B cell (primary cell): ENCODE measurements around the gene NACC1. TPM values are rescaled to one million over a fixed set of nuclear protein-coding genes. Genes with fewer than 3 reads are reported as not detected.

Experiments used
- ATAC-seq: fragments of 200-7000 bp; cut with Tn5 transposase; one replicate; pipeline ENCODE4 v1.10.0; 2021; ENCODE audit warnings: low read depth, mild to moderate bottlenecking, moderate number of reproducible peaks, moderate library complexity
- CTCF ChIA-PET: fragments of 350-600 bp; sonication (Branson Sonifier 250); formaldehyde crosslinking; loops from one replicate; lab custom pipeline; 2021; ENCODE audit warnings: antibody characterized with exemption, inconsistent platforms; lab: Charles Lee
- POLR2A ChIA-PET: fragments of 350-600 bp; sonication (Branson Sonifier 250); formaldehyde crosslinking; loops from one replicate; lab custom pipeline; 2021; ENCODE audit warnings: antibody characterized with exemption; lab: Charles Lee
- DNase-seq: peaks from one replicate; pipeline ENCODE4 v3.0.0; 2013
- H2AFZ ChIP-seq: 2 replicates; pipeline ENCODE4 v1.6.1; 2012; ENCODE audit warnings: mild to moderate bottlenecking, low read depth, low read length; ENCODE audit not compliant: insufficient read depth, poor library complexity, severe bottlenecking
- H3K27ac ChIP-seq, 2 donors: 1 replicate in 1 of 2; 2 replicates in 1 of 2; pipeline ENCODE4 v1.5.1; 2012 to 2013; ENCODE audit warnings: low read length in 2 of 2, mild to moderate bottlenecking in 2 of 2, moderate library complexity in 1 of 2
- H3K27me3 ChIP-seq, 4 experiments: fragments of 200-600 bp in 1 of 4; sonication (generic) in 1 of 4; replicated peaks in 1 of 4; 1 replicate in 2 of 4; 2 replicates in 2 of 4; pipeline versions ENCODE4 v1.6.1 to v1.7.0; 2013 to 2016; ENCODE audit warnings: low read length in 3 of 4, mild to moderate bottlenecking in 2 of 4, mixed read lengths in 1 of 4, moderate library complexity in 1 of 4; ENCODE audit not compliant: insufficient read depth in 4 of 4, control insufficient read depth in 3 of 4; ENCODE audit errors: control extremely low read depth in 1 of 4
- H3K36me3 ChIP-seq, 2 experiments: replicated peaks in 1 of 2; 1 replicate in 1 of 2; 2 replicates in 1 of 2; pipeline versions ENCODE4 v1.6.1 to v1.7.1; 2013; ENCODE audit warnings: low read length in 1 of 2; ENCODE audit not compliant: insufficient read depth in 2 of 2, control insufficient read depth in 1 of 2; ENCODE audit errors: control extremely low read depth in 1 of 2, extremely low read depth in 1 of 2
- H3K4me1 ChIP-seq, 2 donors: fragments of 200-600 bp in 1 of 2; sonication (generic) in 1 of 2; 1 replicate in 1 of 2; 2 replicates in 1 of 2; pipeline versions ENCODE4 v1.5.1 to v1.6.1; 2013 to 2017; ENCODE audit warnings: low read length in 2 of 2; ENCODE audit not compliant: control insufficient read depth in 2 of 2, insufficient read depth in 2 of 2
- H3K4me2 ChIP-seq: replicated peaks from 2 replicates; pipeline ENCODE3; 2012; ENCODE audit warnings: mild to moderate bottlenecking, low read depth, low read length; ENCODE audit not compliant: poor library complexity, severe bottlenecking
- H3K4me3 ChIP-seq, 5 experiments: fragments of 200-600 bp in 1 of 5; sonication (generic) in 1 of 5; 1 replicate in 3 of 5; 2 replicates in 2 of 5; pipeline versions ENCODE4 v1.5.1 to v1.7.0; 2011 to 2016; ENCODE audit warnings: low read length in 4 of 5, mild to moderate bottlenecking in 4 of 5, low read depth in 2 of 5, control low read depth in 1 of 5, moderate library complexity in 1 of 5; ENCODE audit not compliant: insufficient read depth in 1 of 5; ENCODE audit errors: control extremely low read depth in 1 of 5, extremely low read depth in 1 of 5
- H3K79me2 ChIP-seq: fragments of 200-600 bp; sonication (generic); one replicate; pipeline ENCODE4 v1.6.0; 2016; ENCODE audit warnings: low read length; ENCODE audit not compliant: control insufficient read depth, insufficient read depth
- H3K9ac ChIP-seq: fragments of 200-600 bp; sonication (generic); 2 replicates; pipeline ENCODE4 v1.6.1; 2017; ENCODE audit warnings: mild to moderate bottlenecking, low read length, moderate library complexity
- H3K9me3 ChIP-seq, 3 donors: one replicate each; pipeline versions ENCODE4 v1.6.1 to v1.7.1; 2013; ENCODE audit warnings: low read length in 2 of 3; ENCODE audit not compliant: control insufficient read depth in 2 of 3, insufficient read depth in 1 of 3; ENCODE audit errors: control extremely low read depth in 1 of 3
- H4K20me1 ChIP-seq: 2 replicates; pipeline ENCODE4 v1.6.0; 2012; ENCODE audit warnings: mild to moderate bottlenecking, low read length; ENCODE audit not compliant: insufficient read depth, control insufficient read depth, poor library complexity, severe bottlenecking
- H3K27ac Mint-ChIP-seq: one replicate; pipeline ENCODE4 v1.8.0; 2021; ENCODE audit warnings: mixed read lengths
- H3K27me3 Mint-ChIP-seq: one replicate; pipeline ENCODE4 v1.8.0; 2021; ENCODE audit warnings: mixed read lengths
- H3K4me1 Mint-ChIP-seq: one replicate; pipeline ENCODE4 v1.8.0; 2021; ENCODE audit warnings: mixed read lengths
- H3K4me3 Mint-ChIP-seq: one replicate; pipeline ENCODE4 v1.8.0; 2021; ENCODE audit warnings: mixed read lengths
- H3K9me3 Mint-ChIP-seq: one replicate; pipeline ENCODE4 v1.8.0; 2022; ENCODE audit warnings: mixed read lengths; ENCODE audit not compliant: insufficient read depth
- CTCF ChIP-seq: fragments of 200-600 bp; IDR thresholded peaks from one replicate; pipeline ENCODE4 v1.8.0; 2022; ENCODE audit warnings: antibody characterized with exemption, mild to moderate bottlenecking
- EZH2 ChIP-seq: IDR thresholded peaks from 2 replicates; pipeline ENCODE4 v1.6.1; 2012; ENCODE audit warnings: borderline replicate concordance, low read depth, mild to moderate bottlenecking, moderate library complexity, low read length; ENCODE audit not compliant: insufficient read depth, poor library complexity, severe bottlenecking
- WGBS: methylation state at CpG from one replicate; pipeline ENCODE4 v1.1.5; 2013; ENCODE audit warnings: missing lambda C conversion rate; ENCODE audit not compliant: insufficient coverage; 5-methylcytosine and 5-hydroxymethylcytosine counted together
- intact Hi-C: fragments of 100-400 bp; cut with micrococcal nuclease; formaldehyde crosslinking; loops from one replicate; pipeline ENCODE4 v1.10.0; 2022
- polyA plus RNA-seq: library from polyadenylated mRNA; depleted of rRNA; stranded (reverse); fragments of >200 nt; gene quantifications from 2 replicates; pipeline ENCODE4 v1.2.3, GENCODE V29; 2012
- total RNA-seq, 2 donors: library from RNA; stranded (reverse); fragments of 120-200 nt in 1 of 2; gene quantifications; 1 replicate in 1 of 2; 2 replicates in 1 of 2; pipeline versions ENCODE4 v1.2.3 to v1.2.4, GENCODE V29; 2013 to 2022

The NACC1 gene
- total and polyA plus RNA-seq, 2 donors (not counting 1 experiment from before 2014, with no cell fraction given): 25.9 to 27.5 TPM

GRCh38 chr19:13078381-13078780 is 39.7 kb upstream of the NACC1 start:
- Mint-ChIP-seq H3K4me3 (no peak overlapping the region), H3K27me3 (peaks cover 3% of the 10 kb centered on the region), H3K4me1 (no peaks in the 10 kb centered on the region), H3K9me3 (no peaks in the 10 kb centered on the region), H3K27ac (no peak overlapping the region)
- H3K4me2 ChIP-seq: no peak overlapping the region
- H3K9ac ChIP-seq: no peak overlapping the region
- DNase-seq (no peak), ATAC-seq (no peak)
- TF ChIP-seq EZH2 (no peak), CTCF (no peak)
- H3K27ac ChIP-seq: no peak overlapping the region
- no peaks in the 10 kb centered on the region for H4K20me1 ChIP-seq
- no peaks in the 10 kb centered on the region for H3K79me2 ChIP-seq
- no peaks in the 10 kb centered on the region for H3K27me3 ChIP-seq
- no peaks in the 10 kb centered on the region for H3K9me3 ChIP-seq
- intact Hi-C loops: no loop called here
- no peak overlapping the region for H3K4me3 ChIP-seq
- H3K36me3 ChIP-seq: no peaks in the 10 kb centered on the region
- WGBS: 90% methylated on average over 9 of the region's 10 CpGs
- ChIA-PET POLR2A (no interaction called here), CTCF (interaction anchor here (1.4 to 2.0 kb wide), 3 partner anchors 15 to 101 kb away, joined by 3 to 12 read pairs (median 6); no protein-coding TSS in a partner anchor)
- H2AFZ ChIP-seq: no peak overlapping the region
- no peaks in the 10 kb centered on the region for H3K4me1 ChIP-seq

- H3K4me2 ChIP-seq: no peak overlapping the region
- intact Hi-C loops: no loop called here
- no peak for TF ChIP-seq CTCF
- no peak for TF ChIP-seq EZH2
- no peak overlapping the region for H3K9ac ChIP-seq
- no peaks in the 10 kb centered on the region for H3K9me3 Mint-ChIP-seq
- ChIA-PET POLR2A (no interaction called here), CTCF (interaction anchor here (0.6 to 2.0 kb wide), 3 partner anchors 18 to 102 kb away, joined by 3 to 12 read pairs (median 6); no protein-coding TSS in a partner anchor)
- DNase-seq (no peak), ATAC-seq (no peak)
- no peaks in the 10 kb centered on the region for H3K79me2 ChIP-seq
- peaks cover 3% of the 10 kb centered on the region for H3K27me3 Mint-ChIP-seq
- H3K4me1 ChIP-seq: no peaks in the 10 kb centered on the region
- H3K27ac Mint-ChIP-seq: no peak overlapping the region
- H3K4me3 ChIP-seq: no peak overlapping the region
- no peaks in the 10 kb centered on the region for H3K36me3 ChIP-seq
- no peak overlapping the region for H2AFZ ChIP-seq
- no peaks in the 10 kb centered on the region for H4K20me1 ChIP-seq
- no peaks in the 10 kb centered on the region for H3K4me1 Mint-ChIP-seq
- no peak overlapping the region for H3K27ac ChIP-seq
- WGBS: 67% methylated on average over 11 of the region's 12 CpGs
- H3K27me3 ChIP-seq: no peaks in the 10 kb centered on the region
- no peaks in the 10 kb centered on the region for H3K9me3 ChIP-seq
- H3K4me3 Mint-ChIP-seq: no peak overlapping the region
Measured at GRCh38 chr19:13078897-13079541, 39.0 kb upstream of the NACC1 start.
